Ovary (tissue), 3 donors: ENCODE results near the gene MEF2C.

Experiments
- EP300 ChIP-seq: sonication (generic); formaldehyde crosslinking; IDR thresholded peaks from one replicate; pipeline ENCODE4 v1.6.1; 2017; ENCODE audit warnings: antibody characterized with exemption
- TF ChIP-seq, protein P1 (sequence below), 3 donors: fragments of 450-650 bp in 2 of 3; fragments of 200-600 bp in 1 of 3; IDR thresholded peaks; one replicate each; pipeline versions ENCODE4 v1.5.1 to v1.8.0; 2016 to 2022; ENCODE audit warnings: antibody characterized with exemption in 3 of 3, mild to moderate bottlenecking in 1 of 3
- donor health status: DM: no; HTN: no; CAD: no.

DNA sequence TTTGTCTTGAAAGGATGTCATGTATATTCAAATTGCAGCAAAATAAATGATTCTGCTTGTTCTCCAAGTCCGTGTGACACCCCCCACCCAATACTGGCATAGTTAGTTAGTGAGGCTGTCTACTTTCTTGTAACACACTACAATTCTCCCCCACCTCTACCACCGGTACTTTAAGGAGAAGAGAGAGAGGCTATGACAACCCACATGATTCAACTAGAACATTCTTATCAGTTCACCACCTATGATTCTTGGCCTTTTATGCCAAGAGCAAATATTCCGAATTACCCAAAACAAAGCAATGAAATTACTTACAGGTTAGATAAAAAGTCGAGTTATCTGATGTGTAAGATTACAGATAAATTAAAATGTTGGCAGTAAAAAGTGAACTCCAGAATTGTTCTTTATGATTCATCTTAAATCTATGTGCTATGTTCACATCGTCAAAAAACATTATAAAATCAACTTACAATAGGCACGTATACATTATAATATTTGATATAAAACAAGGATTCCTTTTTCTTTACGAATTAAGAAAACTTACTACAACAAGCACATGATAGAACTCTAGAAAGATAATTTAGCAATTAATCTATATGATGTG, 14.4 kb downstream of the MEF2C start:
- TF ChIP-seq, protein P1, sequence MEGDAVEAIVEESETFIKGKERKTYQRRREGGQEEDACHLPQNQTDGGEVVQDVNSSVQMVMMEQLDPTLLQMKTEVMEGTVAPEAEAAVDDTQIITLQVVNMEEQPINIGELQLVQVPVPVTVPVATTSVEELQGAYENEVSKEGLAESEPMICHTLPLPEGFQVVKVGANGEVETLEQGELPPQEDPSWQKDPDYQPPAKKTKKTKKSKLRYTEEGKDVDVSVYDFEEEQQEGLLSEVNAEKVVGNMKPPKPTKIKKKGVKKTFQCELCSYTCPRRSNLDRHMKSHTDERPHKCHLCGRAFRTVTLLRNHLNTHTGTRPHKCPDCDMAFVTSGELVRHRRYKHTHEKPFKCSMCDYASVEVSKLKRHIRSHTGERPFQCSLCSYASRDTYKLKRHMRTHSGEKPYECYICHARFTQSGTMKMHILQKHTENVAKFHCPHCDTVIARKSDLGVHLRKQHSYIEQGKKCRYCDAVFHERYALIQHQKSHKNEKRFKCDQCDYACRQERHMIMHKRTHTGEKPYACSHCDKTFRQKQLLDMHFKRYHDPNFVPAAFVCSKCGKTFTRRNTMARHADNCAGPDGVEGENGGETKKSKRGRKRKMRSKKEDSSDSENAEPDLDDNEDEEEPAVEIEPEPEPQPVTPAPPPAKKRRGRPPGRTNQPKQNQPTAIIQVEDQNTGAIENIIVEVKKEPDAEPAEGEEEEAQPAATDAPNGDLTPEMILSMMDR (IDR thresholded peaks at IDR 0.05): no peak
- TF ChIP-seq EP300: no peak
